GM12875 (cell line): ENCODE results near the gene OR8D1.

Experiments
- H3K4me3 ChIP-seq: one replicate; pipeline ENCODE4 v1.5.1; 2011; ENCODE audit warnings: low read depth, low read length, control low read depth
- CTCF ChIP-seq: IDR thresholded peaks from 2 replicates; pipeline ENCODE4 v1.5.1; 2011; ENCODE audit warnings: low read depth, mild to moderate bottlenecking, control low read depth, inconsistent platforms, low read length, moderate library complexity, borderline replicate concordance; ENCODE audit not compliant: insufficient read depth

The OR8D1 gene

DNA sequence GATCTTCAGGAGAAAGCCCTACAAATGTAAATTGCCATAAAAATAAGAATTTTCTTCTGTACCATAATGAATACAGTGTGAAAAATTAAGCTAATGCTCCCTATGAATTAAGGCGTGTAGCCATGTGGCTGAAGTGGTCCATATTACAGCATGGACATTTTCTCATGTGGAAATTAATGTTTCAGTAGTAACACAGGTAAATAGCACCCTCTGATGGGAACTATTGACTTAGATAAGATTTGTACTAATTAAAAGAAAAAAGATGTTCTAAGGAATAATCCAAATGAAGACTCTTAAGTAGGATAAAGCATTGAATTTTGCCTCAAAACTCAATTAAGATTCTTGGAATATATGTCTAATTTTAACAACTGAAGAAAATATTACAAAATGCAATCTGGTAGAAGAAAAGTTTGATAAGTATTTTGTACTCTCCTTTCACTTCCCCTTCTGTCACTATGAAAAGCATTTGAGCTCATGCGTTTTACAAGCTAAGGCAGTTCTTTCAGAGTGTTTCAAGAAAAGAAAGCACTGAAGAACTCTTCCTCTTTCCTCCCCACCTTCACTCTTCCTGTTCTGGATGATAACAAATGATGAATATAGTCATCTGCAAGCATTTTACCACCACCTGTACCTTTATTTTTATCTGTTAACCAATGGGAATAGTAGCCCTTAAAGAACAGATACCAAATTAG lies 16.2 kb upstream of the OR8D1 start:
- no peak overlapping the region for H3K4me3 ChIP-seq
- TF ChIP-seq CTCF = no peak

- no peak overlapping the region for H3K4me3 ChIP-seq
- TF ChIP-seq CTCF = no peak
Observed at GRCh38 chr11:124327775-124328174, 14.0 kb upstream of the OR8D1 start.

- no peak for TF ChIP-seq CTCF
- H3K4me3 ChIP-seq = no peak overlapping the region
Observed at GRCh38 chr11:124322356-124322755, 8.6 kb upstream of the OR8D1 start.

GRCh38 chr11:124320097-124320496 lies 6.3 kb upstream of the OR8D1 start, which contains the start of gene OR8D2:
Gene OR8D2 (minus strand): TSS chr11:124320197. CDS start chr11:124320197, 0 bp downstream.
- no peak within 1 kb of the TSS for H3K4me3 ChIP-seq
- TF ChIP-seq CTCF = no peak

- H3K4me3 ChIP-seq = no peak overlapping the region
- no peak for TF ChIP-seq CTCF
Observed at GRCh38 chr11:124315052-124315451, 1.3 kb upstream of the OR8D1 start.

DNA sequence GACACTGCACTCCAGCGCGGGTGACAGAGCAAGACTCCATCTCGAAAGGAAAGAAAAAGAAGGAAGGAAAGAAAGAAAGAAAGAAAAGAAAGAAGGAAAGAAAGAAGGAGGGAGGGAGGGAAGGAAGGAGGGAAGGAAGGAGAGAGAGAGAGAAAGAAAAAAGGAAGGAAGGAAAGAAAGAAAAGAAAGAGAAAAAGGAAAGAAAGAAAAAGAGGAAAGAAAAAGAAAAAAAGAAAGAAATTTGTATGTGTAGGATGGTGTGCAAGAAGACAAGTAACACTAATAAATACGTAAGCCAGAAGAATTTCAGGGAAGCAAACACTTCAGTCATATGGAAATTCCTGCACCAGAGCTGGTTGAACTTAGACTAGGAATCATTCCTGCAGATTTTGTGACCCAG lies 618 bp downstream of the OR8D1 start:
- no peak for TF ChIP-seq CTCF
- no peak overlapping the region for H3K4me3 ChIP-seq

- no peak overlapping the region for H3K4me3 ChIP-seq
- no peak for TF ChIP-seq CTCF
Observed at GRCh38 chr11:124311670-124312069, 2.1 kb downstream of the OR8D1 start.
